Ovary (tissue), 9 donors: ENCODE results near the gene HAPLN2. TPM values are rescaled to one million over a fixed set of nuclear protein-coding genes. Genes with fewer than 3 reads are reported as not detected.
"Not testable (repeated sequence)": the region's sequence is repeated elsewhere in the genome, so short reads cannot be mapped to it uniquely, and the experiment has no call there.

ENCODE experiments used
- DNase-seq, 5 donors: peaks; one replicate each; pipeline ENCODE4 v3.0.0-alpha.2; 2019 to 2020
- H3K27ac ChIP-seq, 2 donors: fragments of 200-600 bp; one replicate each; pipeline versions ENCODE4 v1.5.1 to v1.8.0; 2019 to 2022
- H3K27me3 ChIP-seq: fragments of 200-600 bp; one replicate; pipeline ENCODE4 v1.8.0; 2022
- H3K36me3 ChIP-seq: fragments of 200-600 bp; sonication (generic); one replicate; pipeline ENCODE4 v1.5.1; 2019
- H3K4me1 ChIP-seq: one replicate; pipeline ENCODE4 v1.8.1; 2013; ENCODE audit warnings: mild to moderate bottlenecking, moderate library complexity; ENCODE audit not compliant: insufficient read depth
- H3K4me3 ChIP-seq: fragments of 200-600 bp; sonication (generic); one replicate; pipeline ENCODE4 v1.5.1; 2017
- H3K9me3 ChIP-seq, 2 donors: fragments of 200-600 bp in 1 of 2; sonication (generic) in 1 of 2; one replicate each; pipeline versions ENCODE4 v1.5.1 to v1.8.1; 2013 to 2019; ENCODE audit warnings: mild to moderate bottlenecking in 1 of 2, moderate library complexity in 1 of 2
- CTCF ChIP-seq, 3 donors: fragments of 450-650 bp in 2 of 3; fragments of 200-600 bp in 1 of 3; IDR thresholded peaks; one replicate each; pipeline versions ENCODE4 v1.5.1 to v1.8.0; 2016 to 2022; ENCODE audit warnings: antibody characterized with exemption in 3 of 3, mild to moderate bottlenecking in 1 of 3
- EP300 ChIP-seq: sonication (generic); formaldehyde crosslinking; IDR thresholded peaks from one replicate; pipeline ENCODE4 v1.6.1; 2017; ENCODE audit warnings: antibody characterized with exemption
- POLR2A ChIP-seq: fragments of 450-650 bp; IDR thresholded peaks from one replicate; pipeline ENCODE4 v1.6.1; 2017; ENCODE audit warnings: antibody characterized with exemption, mild to moderate bottlenecking, moderate library complexity
- WGBS, 3 donors: extraction: QIAGEN DNeasy Blood & Tissue Kit in 1 of 3; methylation state at CpG; one replicate each; pipeline versions ENCODE4 v1.1.5 to v1.1.7; 2013 to 2017; 5-methylcytosine and 5-hydroxymethylcytosine counted together
- intact Hi-C, 4 donors: fragments of 100-400 bp; cut with DNase I; formaldehyde crosslinking; loops; one replicate each; pipeline versions ENCODE4 v1.11.0 to v1.15.1; 2022 to 2023
- polyA plus RNA-seq, 2 donors: library from polyadenylated mRNA; stranded (reverse); fragments of 200-250 nt in 1 of 2; fragments of 350-450 nt in 1 of 2; fragmentation: Illumina TruSeq in 1 of 2; extraction: RNeasy Lipid Tissue Mini Kit (QIAGEN cat#74804) in 1 of 2; gene quantifications; one replicate each; pipeline ENCODE4 v1.2.3, GENCODE V29; 2013 to 2014
- total RNA-seq, 7 donors: library from RNA; depleted of rRNA in 2 of 7; stranded (reverse); fragments of >200 nt in 2 of 7; fragmentation: NEBNext Ultra II Directional in 3 of 7; extraction: Animal tissue kit (Norgen Biotek cat#: 25700) in 3 of 7; gene quantifications; one replicate each; pipeline versions ENCODE4 v1.1.0 to v1.2.4, GENCODE V29; 2016 to 2023
- donor health status: DM: no; HTN: no; CAD: no; lungs with moderate emphysema.
- donor health status: DM: no; HTN: no; CAD: no.
- donor health status: Bipolar disorder and iron deficiency.
- donor health status: DM: yes; HTN: yes; CAD: no.
- donor health status: DM: no; HTN: no; CAD: no.
- donor health status: DM: yes; HTN: yes; CAD: no.

HAPLN2 gene
- total and polyA plus RNA-seq, 9 donors = 0.30 to 1.9 (median 1.2) TPM; not detected in 1

DNA sequence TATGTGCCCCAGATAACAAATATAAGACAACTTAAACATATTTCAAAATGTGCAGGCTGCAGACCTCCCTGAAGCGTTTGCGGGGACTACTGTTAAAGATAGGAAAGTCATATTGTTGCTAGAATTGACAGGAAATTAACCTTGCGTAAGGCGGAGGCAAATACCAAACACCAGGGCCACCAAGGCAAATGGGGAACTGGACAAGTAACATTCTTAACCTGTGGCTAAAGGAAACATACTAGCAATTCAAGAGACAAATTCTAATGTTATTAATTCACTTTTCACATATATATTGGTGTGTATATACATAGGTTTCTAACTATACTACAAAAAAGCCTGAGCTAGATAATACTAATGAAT, 6.8 kb downstream of the HAPLN2 start:
- no peak for DNase-seq
- Histone ChIP-seq H3K4me3 (no peak overlapping the region), H3K9me3 (no peaks in the 10 kb centered on the region), H3K27me3 (no peaks in the 10 kb centered on the region), H3K4me1 (peaks cover 12% of the 10 kb centered on the region), H3K27ac (no peak overlapping the region), H3K36me3 (no peaks in the 10 kb centered on the region)
- 37 to 44% (median 39%) methylated on average over 4 of the region's 4 CpGs for WGBS, 3 donors
- TF ChIP-seq CTCF (IDR thresholded peaks at IDR 0.05) = no peak
- no peak for TF ChIP-seq EP300
- no peak for TF ChIP-seq POLR2A
- intact Hi-C loops = loop anchor here in 2 of 4 donors (2.0 kb wide), 1 partner anchor 31 kb away; no protein-coding TSS in a partner anchor

DNA sequence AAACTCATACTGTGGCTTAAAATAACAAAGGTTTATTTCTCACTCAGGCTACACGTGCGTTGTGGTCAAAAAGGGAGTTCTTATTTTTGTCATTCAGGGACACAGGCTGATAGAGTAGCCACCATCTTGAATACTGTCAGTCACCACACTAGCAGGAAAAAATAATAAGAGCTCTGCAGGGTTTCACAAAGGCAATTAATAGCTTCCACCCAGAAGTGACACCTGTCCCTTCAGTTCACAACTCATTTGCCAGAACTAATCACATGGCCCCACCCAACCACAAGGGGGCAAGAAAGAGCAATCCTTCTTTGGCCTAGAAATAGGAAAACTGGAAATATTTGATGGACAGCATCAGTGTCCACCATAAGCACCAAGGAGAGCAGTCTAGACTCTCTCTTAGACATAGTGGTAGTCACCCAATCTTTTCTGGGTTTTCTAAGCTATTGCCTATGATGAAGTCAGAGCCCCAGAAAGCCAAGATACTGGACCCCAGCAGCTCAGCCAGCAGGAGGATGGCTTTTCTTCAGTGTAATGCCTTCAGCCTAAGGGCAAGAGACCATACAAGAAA, 8.2 kb downstream of the HAPLN2 start:
- Histone ChIP-seq H3K9me3 (no peaks in the 10 kb centered on the region), H3K4me1 (peaks cover 12% of the 10 kb centered on the region), H3K27ac (no peak overlapping the region), H3K4me3 (no peak overlapping the region), H3K27me3 (no peaks in the 10 kb centered on the region), H3K36me3 (no peaks in the 10 kb centered on the region)
- 59 to 67% (median 66%) methylated on average over 2 of the region's 2 CpGs for WGBS, 3 donors
- TF ChIP-seq EP300 = no peak
- no peak for TF ChIP-seq POLR2A
- TF ChIP-seq CTCF (IDR thresholded peaks at IDR 0.05) = no peak
- DNase-seq = no peak
- intact Hi-C loops = loop anchor here in 2 of 4 donors (2.0 kb wide), 1 partner anchor 29 kb away; no protein-coding TSS in a partner anchor

DNA sequence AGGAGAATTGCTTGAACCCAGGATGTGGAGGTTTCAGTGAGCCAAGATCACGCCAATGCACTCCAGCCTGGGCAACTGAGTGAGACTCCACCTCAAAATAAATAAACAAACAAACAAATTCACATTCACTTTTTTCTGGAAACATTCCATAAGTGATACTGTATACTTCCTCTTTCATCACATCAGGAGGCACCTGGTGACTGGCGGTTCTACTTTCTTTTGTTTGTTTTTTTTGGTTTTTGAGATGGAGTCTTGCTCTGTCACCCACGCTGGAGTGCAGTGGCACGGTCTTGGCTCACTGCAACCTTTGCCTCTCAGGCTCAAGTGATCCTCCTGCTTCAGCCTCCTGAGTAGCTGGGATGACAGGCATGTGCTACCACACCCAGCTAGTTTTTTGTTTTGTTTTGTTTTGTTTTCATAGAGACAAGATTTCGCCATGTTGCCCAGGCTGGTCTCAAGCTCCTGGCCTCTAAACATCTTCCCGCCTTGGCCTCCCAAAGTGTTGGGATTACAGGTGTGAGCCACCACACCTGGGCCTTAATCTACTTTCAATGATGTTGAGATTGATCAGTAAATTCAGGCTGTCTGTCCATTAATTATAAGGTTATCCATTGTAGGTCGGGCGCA, 10.7 kb downstream of the HAPLN2 start:
- no peak overlapping the region for H3K27ac ChIP-seq
- peaks cover 2% of the 10 kb centered on the region for H3K4me1 ChIP-seq
- H3K4me3 ChIP-seq = no peak overlapping the region
- WGBS, 3 donors = 84 to 86% (median 85%) methylated on average over 8 of the region's 8 CpGs
- H3K27me3 ChIP-seq = no peaks in the 10 kb centered on the region
- no peaks in the 10 kb centered on the region for H3K9me3 ChIP-seq
- intact Hi-C loops = no loop called here
- DNase-seq = no peak
- TF ChIP-seq CTCF (IDR thresholded peaks at IDR 0.05) (no peak), POLR2A (no peak), EP300 (no peak)
- no peaks in the 10 kb centered on the region for H3K36me3 ChIP-seq

GRCh38 chr1:156631152-156631551, 11.9 kb downstream of the HAPLN2 start:
- H3K27ac ChIP-seq, H3K36me3 ChIP-seq, H3K27me3 ChIP-seq, intact Hi-C loops, H3K4me3 ChIP-seq, DNase-seq, H3K9me3 ChIP-seq, H3K4me1 ChIP-seq: not testable (repeated sequence)
- 45 to 50% (median 49%) methylated on average over 9 of the region's 9 CpGs for WGBS, 3 donors

- H3K27me3 ChIP-seq = no peaks in the 10 kb centered on the region
- WGBS, 3 donors = 35 to 57% (median 51%) methylated on average over 3 of the region's 3 CpGs
Measured at GRCh38 chr1:156632355-156632754, 13.1 kb downstream of the HAPLN2 start.

More at GRCh38 chr1:156632355-156632754, 13.1 kb downstream of the HAPLN2 start:
- no peak overlapping the region for H3K4me3 ChIP-seq
- H3K36me3 ChIP-seq = no peaks in the 10 kb centered on the region
- intact Hi-C loops = no loop called here
- no peak for DNase-seq
- H3K4me1 ChIP-seq = no peaks in the 10 kb centered on the region
- H3K27ac ChIP-seq = no peak overlapping the region
- H3K9me3 ChIP-seq = no peaks in the 10 kb centered on the region
- no peak for TF ChIP-seq EP300
